Upper lobe of left lung (tissue), 4 donors: Measurements from ENCODE around the gene CHST8.

Experiments used
- POLR2A ChIP-seq, 4 donors: fragments of 450-650 bp; IDR thresholded peaks; one replicate each; pipeline ENCODE4 v1.5.1; 2016 to 2017; ENCODE audit warnings: antibody characterized with exemption in 4 of 4, mild to moderate bottlenecking in 2 of 4
- TF ChIP-seq, protein P1 (sequence below), 6 experiments: fragments of 450-650 bp in 4 of 6; fragments of 200-600 bp in 2 of 6; sonication (generic) in 2 of 6; IDR thresholded peaks; one replicate each; pipeline ENCODE4 v1.5.1; 2016 to 2019; ENCODE audit warnings: antibody characterized with exemption in 6 of 6

DNA sequence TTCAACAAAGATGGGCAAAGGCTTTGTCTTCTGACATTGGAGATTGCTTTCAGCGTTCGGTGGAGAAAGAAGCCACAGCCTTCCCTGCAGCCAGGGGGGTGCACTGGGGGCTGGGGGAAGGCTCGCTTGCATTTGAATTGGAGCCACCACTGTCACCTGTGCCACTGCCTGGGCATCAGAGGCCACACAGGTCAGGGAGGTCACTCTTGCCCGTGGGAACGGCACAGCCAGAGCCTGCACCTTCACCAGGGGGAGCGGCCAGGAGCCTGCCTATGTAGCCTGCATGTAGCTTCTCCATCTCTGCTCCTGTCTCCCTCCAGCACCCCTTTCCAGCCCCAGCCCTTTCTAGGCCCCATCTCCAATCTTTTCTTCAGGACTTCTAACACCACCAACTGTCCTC is 131.2 kb downstream of the CHST8 start:
- TF ChIP-seq, protein P1, sequence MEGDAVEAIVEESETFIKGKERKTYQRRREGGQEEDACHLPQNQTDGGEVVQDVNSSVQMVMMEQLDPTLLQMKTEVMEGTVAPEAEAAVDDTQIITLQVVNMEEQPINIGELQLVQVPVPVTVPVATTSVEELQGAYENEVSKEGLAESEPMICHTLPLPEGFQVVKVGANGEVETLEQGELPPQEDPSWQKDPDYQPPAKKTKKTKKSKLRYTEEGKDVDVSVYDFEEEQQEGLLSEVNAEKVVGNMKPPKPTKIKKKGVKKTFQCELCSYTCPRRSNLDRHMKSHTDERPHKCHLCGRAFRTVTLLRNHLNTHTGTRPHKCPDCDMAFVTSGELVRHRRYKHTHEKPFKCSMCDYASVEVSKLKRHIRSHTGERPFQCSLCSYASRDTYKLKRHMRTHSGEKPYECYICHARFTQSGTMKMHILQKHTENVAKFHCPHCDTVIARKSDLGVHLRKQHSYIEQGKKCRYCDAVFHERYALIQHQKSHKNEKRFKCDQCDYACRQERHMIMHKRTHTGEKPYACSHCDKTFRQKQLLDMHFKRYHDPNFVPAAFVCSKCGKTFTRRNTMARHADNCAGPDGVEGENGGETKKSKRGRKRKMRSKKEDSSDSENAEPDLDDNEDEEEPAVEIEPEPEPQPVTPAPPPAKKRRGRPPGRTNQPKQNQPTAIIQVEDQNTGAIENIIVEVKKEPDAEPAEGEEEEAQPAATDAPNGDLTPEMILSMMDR (IDR thresholded peaks at IDR 0.05), result no peak
- no peak for TF ChIP-seq POLR2A (IDR thresholded peaks at IDR 0.05)
